HepG2 (cell line): ENCODE measurements around the gene TIAM1. TPM values are rescaled to one million over a fixed set of nuclear protein-coding genes. Genes with fewer than 3 reads are reported as not detected.

Experiments used
- ATAC-seq: fragments of 200-7000 bp; cut with Tn5 transposase; 3 replicates; pipeline ENCODE4 v1.9.1; 2020; ENCODE audit warnings: mild to moderate bottlenecking, moderate library complexity
- BruUV-seq: library from RNA; stranded (reverse); fragments of 400-500 nt; replicated peaks from 2 replicates; lab custom pipeline; 2021; lab: Mats Ljungman, UMichigan
- CTCF ChIA-PET: fragments of 300-600 bp; formaldehyde crosslinking; extraction: SDS; loops from one replicate; lab custom pipeline; 2021; ENCODE audit warnings: low total read pairs, inconsistent platforms, low intra/inter-chr PET ratio; lab: Yijun Ruan, JAX
- POLR2A ChIA-PET: fragments of 350-600 bp; sonication (Branson Sonifier 250); formaldehyde crosslinking; loops from one replicate; lab custom pipeline; 2020; ENCODE audit warnings: antibody characterized with exemption, inconsistent platforms; lab: Yijun Ruan, JAX
- DNase-seq: peaks from one replicate; pipeline ENCODE4 v3.0.0-alpha.2; 2015; ENCODE audit warnings: low spot score
- FAIRE-seq: peaks from 3 replicates; lab custom pipeline; 2011; peaks lifted over from hg19 to GRCh38; lab: Jason Lieb, UNC
- H2AFZ ChIP-seq: one replicate; pipeline ENCODE4 v1.6.1; 2011; ENCODE audit warnings: low read length, inconsistent platforms
- H3K27ac ChIP-seq: fragments of 300-600 bp; 3 replicates; pipeline ENCODE4 v1.8.0; 2011; ENCODE audit warnings: mixed run types, mild to moderate bottlenecking, mixed read lengths, low read length, inconsistent platforms; ENCODE audit not compliant: insufficient read depth; ENCODE audit errors: extremely low read length
- H3K27me3 ChIP-seq, 2 experiments: fragments of 200-600 bp in 1 of 2; 2 replicates in 1 of 2; 3 replicates in 1 of 2; pipeline versions ENCODE4 v1.6.0 to v1.8.0; 2011; ENCODE audit warnings: low read length in 2 of 2, mild to moderate bottlenecking in 2 of 2, moderate library complexity in 2 of 2, inconsistent platforms in 1 of 2; ENCODE audit not compliant: insufficient read depth in 2 of 2, control insufficient read depth in 1 of 2
- H3K36me3 ChIP-seq, 2 experiments: fragments of 200-600 bp in 1 of 2; replicated peaks in 1 of 2; 2 replicates in 1 of 2; 3 replicates in 1 of 2; pipeline versions ENCODE4 v1.5.1 to v1.8.0; 2011; ENCODE audit warnings: low read length in 2 of 2, inconsistent platforms in 1 of 2; ENCODE audit not compliant: insufficient read depth in 2 of 2, control insufficient read depth in 1 of 2
- H3K4me1 ChIP-seq: 2 replicates; pipeline ENCODE4 v1.5.1; 2012; ENCODE audit warnings: low read length, inconsistent platforms; ENCODE audit not compliant: insufficient read depth
- H3K4me2 ChIP-seq: 2 replicates; pipeline ENCODE4 v1.6.0; 2011; ENCODE audit warnings: low read depth, low read length, inconsistent platforms
- H3K4me3 ChIP-seq, 3 experiments: fragments of 200-600 bp in 1 of 3; sonication (generic), shearing (Covaris generic) in 1 of 3; replicated peaks in 1 of 3; 2 replicates each; pipeline ENCODE4 v1.5.1; 2011 to 2016; ENCODE audit warnings: low read length in 3 of 3, inconsistent platforms in 2 of 3, low read depth in 2 of 3, mild to moderate bottlenecking in 2 of 3, control low read depth in 1 of 3, mixed read lengths in 1 of 3; ENCODE audit not compliant: insufficient read depth in 1 of 3
- H3K79me2 ChIP-seq: one replicate; pipeline ENCODE4 v1.6.1; 2011; ENCODE audit warnings: low read length, inconsistent platforms; ENCODE audit not compliant: insufficient read depth
- H3K9ac ChIP-seq: 2 replicates; pipeline ENCODE4 v1.6.0; 2011; ENCODE audit warnings: mild to moderate bottlenecking, low read depth, low read length, inconsistent platforms; ENCODE audit not compliant: insufficient read depth
- H3K9me3 ChIP-seq: 2 replicates; pipeline ENCODE4 v1.5.1; 2012; ENCODE audit warnings: mild to moderate bottlenecking, low read length
- H4K20me1 ChIP-seq: 2 replicates; pipeline ENCODE4 v1.6.0; 2011; ENCODE audit warnings: inconsistent platforms, mild to moderate bottlenecking, low read length, moderate library complexity; ENCODE audit not compliant: insufficient read depth
- ATF6 ChIP-seq: sonication (generic); formaldehyde crosslinking; conservative IDR thresholded peaks from 2 replicates; pipeline ENCODE4 v1.4.0; 2020; ENCODE audit warnings: missing genetic modification reagents
- ATRX ChIP-seq: sonication (generic); formaldehyde crosslinking; IDR thresholded peaks from 2 replicates; pipeline ENCODE4 v1.4.0; 2020; ENCODE audit warnings: missing genetic modification reagents, borderline replicate concordance
- CEBPZ ChIP-seq: IDR thresholded peaks from 2 replicates; pipeline ENCODE4 v1.6.1; 2012; ENCODE audit warnings: low read length, improper control_type of control experiment
- HNRNPL ChIP-seq: fragments of 200-400 bp; formaldehyde crosslinking; IDR thresholded peaks from 2 replicates; pipeline ENCODE4 v1.6.1; 2017; ENCODE audit warnings: mild to moderate bottlenecking, low read depth, low read length
- HNRNPUL1 ChIP-seq: fragments of 200-400 bp; formaldehyde crosslinking; IDR thresholded peaks from 2 replicates; pipeline ENCODE4 v1.6.1; 2017; ENCODE audit warnings: low read depth, mild to moderate bottlenecking, low read length, moderate library complexity
- NFYC ChIP-seq: IDR thresholded peaks from 2 replicates; pipeline ENCODE4 v1.6.1; 2016; ENCODE audit warnings: missing genetic modification reagents, missing compliant biosample characterization
- PRPF4 ChIP-seq: fragments of 200-400 bp; formaldehyde crosslinking; IDR thresholded peaks from 2 replicates; pipeline ENCODE4 v1.6.1; 2016; ENCODE audit warnings: low read length, low read depth; ENCODE audit not compliant: poor library complexity, severe bottlenecking
- SUZ12 ChIP-seq: fragments of 150-350 bp; IDR thresholded peaks from 2 replicates; pipeline ENCODE4 v1.6.1; 2014; ENCODE audit warnings: low read depth, low read length
- TIGD3 ChIP-seq: sonication (generic); formaldehyde crosslinking; IDR thresholded peaks from 2 replicates; pipeline ENCODE4 v1.5.1; 2020; ENCODE audit warnings: mild to moderate bottlenecking, missing genetic modification reagents, borderline replicate concordance
- ZBTB43 ChIP-seq: sonication (generic); formaldehyde crosslinking; conservative IDR thresholded peaks from 2 replicates; pipeline ENCODE4 v1.4.0; 2020; ENCODE audit warnings: missing genetic modification reagents
- ZNF281 ChIP-seq: sonication (generic); formaldehyde crosslinking; IDR thresholded peaks from 2 replicates; pipeline ENCODE4 v1.4.0; 2020; ENCODE audit warnings: missing genetic modification reagents, borderline replicate concordance
- ZNF382 ChIP-seq: sonication (generic); formaldehyde crosslinking; IDR thresholded peaks from 2 replicates; pipeline ENCODE4 v1.5.0; 2020; ENCODE audit warnings: missing genetic modification reagents, mild to moderate bottlenecking, borderline replicate concordance
- ZNF572 ChIP-seq: sonication (generic); formaldehyde crosslinking; IDR thresholded peaks from 2 replicates; pipeline ENCODE4 v1.5.1; 2020; ENCODE audit warnings: mild to moderate bottlenecking, missing genetic modification reagents
- ZNF83 ChIP-seq: sonication (generic); formaldehyde crosslinking; IDR thresholded peaks from 2 replicates; pipeline ENCODE4 v1.4.0; 2020; ENCODE audit warnings: missing genetic modification reagents, mild to moderate bottlenecking, borderline replicate concordance
- WGBS: methylation state at CpG from one replicate; pipeline ENCODE4 v1.1.6; 2017; ENCODE audit warnings: low lambda C conversion rate; 5-methylcytosine and 5-hydroxymethylcytosine counted together
- in situ Hi-C: cut with HindIII; loops from 2 replicates; pipeline ENCODE4 v1.10.0; 2017; ENCODE audit warnings: low pct_unique_long_range_greater_than_20kb; ENCODE audit not compliant: extremely low pct_ligation_motif_present
- intact Hi-C: fragments of 100-400 bp; cut with micrococcal nuclease; formaldehyde crosslinking; loops from one replicate; pipeline ENCODE4 v1.10.0; 2022; ENCODE audit not compliant: unreplicated experiment
- polyA plus RNA-seq, 8 experiments: library from polyadenylated mRNA; depleted of rRNA in 3 of 8; stranded (reverse) in 7 of 8; unstranded in 1 of 8; fragments of >200 nt; fragmentation: Illumina TruSeq in 4 of 8; extraction: Trizol in 4 of 8; gene quantifications; 2 replicates each; pipeline versions ENCODE4 v1.2.1 to v1.2.3, GENCODE V29; 2011 to 2016; ENCODE audit warnings: low read depth in 4 of 8, missing spikeins in 1 of 8, mixed read lengths in 1 of 8; ENCODE audit not compliant: insufficient read depth in 1 of 8
- total RNA-seq, 5 experiments: library from RNA; depleted of rRNA; stranded (reverse); fragments of >200 nt; fragmentation: Illumina TruSeq; extraction: Trizol; gene quantifications; 2 replicates each; pipeline ENCODE4 v1.2.3, GENCODE V29; 2016; ENCODE audit warnings: low read depth in 1 of 5

The TIAM1 gene
- total and polyA plus RNA-seq, 2 of the 13 experiments (the other 11 are each of a cell fraction or from before 2014, with no cell fraction given): 0.13 to 0.24 TPM

- Histone ChIP-seq H3K4me1 (no peaks in the 10 kb centered on the region), H3K27ac (no peak overlapping the region), H3K79me2 (no peaks in the 10 kb centered on the region), H3K9ac (no peak overlapping the region), H3K36me3 (no peaks in the 10 kb centered on the region), H3K9me3 (no peaks in the 10 kb centered on the region), H3K4me2 (no peak overlapping the region), H4K20me1 (no peaks in the 10 kb centered on the region), H3K4me3 (no peak overlapping the region), H2AFZ (no peak overlapping the region), H3K27me3 (peaks cover 0 to 14% of the 10 kb centered on the region in 2 experiments; a peak in 2 of 5 replicates)
- POLR2A ChIA-PET: no interaction called here
- intact Hi-C loops: no loop called here
- in situ Hi-C loops: no loop called here
- no peak for FAIRE-seq
- TF ChIP-seq HNRNPL (no peak), ATRX (CRISPR knock-in tag) (no peak), ZNF572 (CRISPR knock-in tag) (no peak), TIGD3 (CRISPR knock-in tag) (no peak), ATF6 (no peak), ZNF281 (CRISPR knock-in tag) (no peak), SUZ12 (no peak), ZNF83 (no peak), CEBPZ (no peak), PRPF4 (no peak), ZBTB43 (CRISPR knock-in tag) (no peak), HNRNPUL1 (no peak), ZNF382 (CRISPR knock-in tag) (no peak), NFYC (CRISPR knock-in tag) (no peak)
- no peak for DNase-seq
- no TSS peak for BruUV-seq
- no peak for ATAC-seq
- CTCF ChIA-PET: no interaction called here
- 17% methylated on average over 3 of the region's 3 CpGs for WGBS
Measured at GRCh38 chr21:31338908-31339368, 5.1 kb downstream of the TIAM1 start.
